Small intestine (tissue), 7 donors: Measurements from ENCODE around the gene C11orf54. TPM values are rescaled to one million over a fixed set of nuclear protein-coding genes. Genes with fewer than 3 reads are reported as not detected.
"Not testable (repeated sequence)": the region's sequence is repeated elsewhere in the genome, so short reads cannot be mapped to it uniquely, and the experiment has no call there.

Source experiments
- DNase-seq, 2 donors: peaks; one replicate each; pipeline versions ENCODE4 v3.0.0 to v3.0.0-alpha.2; 2013
- FAIRE-seq: peaks from 2 replicates; lab custom pipeline; 2012; peaks lifted over from hg19 to GRCh38; lab: Jason Lieb, UNC
- H3K27ac ChIP-seq, 3 donors: one replicate each; pipeline ENCODE4 v1.5.1; 2013; ENCODE audit warnings: low read length in 2 of 3, mild to moderate bottlenecking in 2 of 3, control low read depth in 1 of 3, inconsistent platforms in 1 of 3, low read depth in 1 of 3, moderate library complexity in 1 of 3
- H3K27me3 ChIP-seq, 3 donors: one replicate each; pipeline ENCODE4 v1.6.1; 2013; ENCODE audit warnings: low read length in 3 of 3, inconsistent platforms in 1 of 3; ENCODE audit not compliant: control insufficient read depth in 3 of 3, insufficient read depth in 3 of 3
- H3K36me3 ChIP-seq, 3 donors: one replicate each; pipeline ENCODE4 v1.6.1; 2013; ENCODE audit warnings: low read length in 3 of 3, inconsistent platforms in 1 of 3, low read depth in 1 of 3, mild to moderate bottlenecking in 1 of 3, moderate library complexity in 1 of 3; ENCODE audit not compliant: control insufficient read depth in 3 of 3, insufficient read depth in 2 of 3
- H3K4me1 ChIP-seq, 3 donors: one replicate each; pipeline ENCODE4 v1.6.1; 2013; ENCODE audit warnings: low read length in 2 of 3, inconsistent platforms in 1 of 3, low read depth in 1 of 3, mild to moderate bottlenecking in 1 of 3, moderate library complexity in 1 of 3; ENCODE audit not compliant: control insufficient read depth in 3 of 3, insufficient read depth in 2 of 3
- H3K4me3 ChIP-seq, 3 donors: one replicate each; pipeline ENCODE4 v1.5.1; 2013; ENCODE audit warnings: low read length in 3 of 3, control low read depth in 1 of 3, inconsistent platforms in 1 of 3, low read depth in 1 of 3, mild to moderate bottlenecking in 1 of 3, moderate library complexity in 1 of 3
- H3K9me3 ChIP-seq, 2 donors: one replicate each; pipeline ENCODE4 v1.6.1; 2013; ENCODE audit warnings: low read depth in 1 of 2, low read length in 1 of 2; ENCODE audit not compliant: control insufficient read depth in 2 of 2, insufficient read depth in 1 of 2
- WGBS, 3 donors: extraction: QIAGEN DNeasy Blood & Tissue Kit; methylation state at CpG; one replicate each; pipeline ENCODE4 v1.1.7; 2013; 5-methylcytosine and 5-hydroxymethylcytosine counted together
- polyA plus RNA-seq, 4 donors: library from polyadenylated mRNA; stranded (reverse) in 3 of 4; unstranded in 1 of 4; fragments of 200-250 nt in 3 of 4; fragments of 120-200 nt in 1 of 4; gene quantifications; one replicate each; pipeline versions ENCODE4 v1.2.1 to v1.2.3, GENCODE V29; 2013
- donor health status: healthy with polysubstance abuse.
- donor health status: control.
- donor health status: control.
- donor health status: Bipolar disorder and iron deficiency.
- donor health status: healthy.

C11orf54 gene
- polyA plus RNA-seq, 4 donors = 26.3 to 106 (median 62.2) TPM

- H3K4me3 ChIP-seq, DNase-seq, H3K27ac ChIP-seq, H3K4me1 ChIP-seq, H3K27me3 ChIP-seq, FAIRE-seq, H3K36me3 ChIP-seq: not testable (repeated sequence)
- peaks cover 0 to 17% of the 10 kb centered on the region in 2 donors for H3K9me3 ChIP-seq
- 86 to 98% (median 90%) methylated on average over 3 of the region's 3 CpGs for WGBS, 3 donors
Measured at GRCh38 chr11:93774560-93774959, 33.1 kb downstream of the C11orf54 start.

- no peak for DNase-seq
- Histone ChIP-seq H3K4me1 (no peaks in the 10 kb centered on the region), H3K4me3 (no peak overlapping the region), H3K9me3 (peaks cover 0 to 17% of the 10 kb centered on the region in 2 donors), H3K36me3 (no peaks in the 10 kb centered on the region), H3K27me3 (no peaks in the 10 kb centered on the region), H3K27ac (no peak overlapping the region)
- WGBS, 3 donors = 54 to 61% (median 61%) methylated on average over 2 of the region's 2 CpGs
- no peak for FAIRE-seq
Measured at GRCh38 chr11:93775289-93775688, 33.8 kb downstream of the C11orf54 start.

DNA sequence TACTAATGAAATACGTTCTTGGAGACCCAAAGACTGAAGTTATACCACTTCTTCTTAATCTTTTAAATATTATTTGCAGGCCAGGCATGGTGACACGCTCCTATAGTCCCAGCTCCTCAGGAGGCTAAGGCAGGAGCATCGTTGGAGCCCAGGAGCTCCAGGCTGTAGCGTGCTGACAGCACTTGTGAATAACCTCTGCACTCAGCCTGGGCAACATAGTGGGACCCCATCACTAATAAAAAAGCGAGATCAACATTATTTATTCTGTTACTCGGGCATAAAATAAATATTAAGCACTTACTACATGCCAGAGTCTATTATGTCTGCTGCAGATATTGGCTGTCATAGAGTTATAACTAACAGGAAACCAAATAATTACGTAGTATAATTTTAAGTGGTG, 41.9 kb downstream of the C11orf54 start:
- peak overlapping the region in 1 of 3 donors; percentile 98 for H3K27ac ChIP-seq
- no peaks in the 10 kb centered on the region for H3K9me3 ChIP-seq
- FAIRE-seq (no peak), DNase-seq (no peak)
- peaks cover 2 to 5% (median 4%) of the 10 kb centered on the region in 3 donors for H3K4me1 ChIP-seq
- H3K27me3 ChIP-seq = no peaks in the 10 kb centered on the region
- H3K4me3 ChIP-seq = peak overlapping the region in 1 of 3 donors; percentile 97
- H3K36me3 ChIP-seq = peaks cover 0 to 7% (median 0%) of the 10 kb centered on the region in 3 donors
- 46 to 52% (median 50%) methylated on average over 7 of the region's 7 CpGs for WGBS, 3 donors

DNA sequence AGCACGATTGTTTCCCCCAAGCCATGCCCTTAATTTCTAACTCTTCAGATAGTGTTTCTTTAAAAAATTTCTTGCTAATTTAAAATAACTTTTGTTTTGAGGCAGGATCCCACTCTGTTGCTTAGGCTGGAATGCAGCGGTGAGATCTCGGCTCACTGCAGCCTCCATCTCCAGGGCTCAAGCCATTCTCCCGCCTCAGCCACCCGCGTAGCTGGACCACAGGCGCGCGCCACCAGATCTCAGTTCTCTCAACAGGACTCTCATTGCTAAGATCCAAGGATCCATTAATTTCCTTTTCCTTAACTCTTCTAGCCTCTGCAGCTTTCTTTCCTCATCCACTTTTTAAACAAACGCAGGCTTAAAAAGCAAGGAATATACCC, 42.3 kb downstream of the C11orf54 start:
- Histone ChIP-seq H3K27ac (peak overlapping the region in 2 of 3 donors; percentile 59 to 98), H3K4me3 (peak overlapping the region; percentile 79 to 97 (median 88)), H3K36me3 (peaks cover 0 to 9% (median 0%) of the 10 kb centered on the region in 3 donors), H3K27me3 (no peaks in the 10 kb centered on the region), H3K4me1 (peaks cover 2 to 5% (median 4%) of the 10 kb centered on the region in 3 donors), H3K9me3 (no peaks in the 10 kb centered on the region)
- FAIRE-seq (no peak), DNase-seq (no peak)
- WGBS, 3 donors = 0 to 3% (median 1%) methylated on average over 10 of the region's 10 CpGs

GRCh38 chr11:93784145-93784934, 42.9 kb downstream of the C11orf54 start, which contains the start of gene MED17:
MED17 (plus strand) TSS chr11:93784282; CDS start chr11:93784514, 232 bp downstream.
- no peak for FAIRE-seq
- peak within 1 kb of the TSS; percentile 92 to 98 (median 97) for H3K27ac ChIP-seq
- peaks cover 2 to 5% (median 4%) of the 10 kb centered on the region in 3 donors for H3K4me1 ChIP-seq
- H3K36me3 ChIP-seq = peaks cover 0 to 9% (median 0%) of the 10 kb centered on the region in 3 donors
- peak within 1 kb of the TSS; percentile 79 to 97 (median 88) for H3K4me3 ChIP-seq
- 0 to 1% (median 0%) methylated on average over 61 to 72 of the region's 72 CpGs for WGBS, 3 donors
- peak; percentile 95 to 97 for DNase-seq
- H3K9me3 ChIP-seq = no peaks in the 10 kb centered on the region
- no peaks in the 10 kb centered on the region for H3K27me3 ChIP-seq

- no peak for DNase-seq
- peaks cover 0 to 12% (median 2%) of the 10 kb centered on the region in 3 donors for H3K36me3 ChIP-seq
- peaks cover 2 to 5% (median 4%) of the 10 kb centered on the region in 3 donors for H3K4me1 ChIP-seq
- H3K27ac ChIP-seq = peak overlapping the region; percentile 27 to 98 (median 97)
- no peak for FAIRE-seq
- H3K9me3 ChIP-seq = no peaks in the 10 kb centered on the region
- 0 to 1% (median 0%) methylated on average over 13 of the region's 13 CpGs for WGBS, 3 donors
- no peaks in the 10 kb centered on the region for H3K27me3 ChIP-seq
- peak overlapping the region; percentile 79 to 97 (median 88) for H3K4me3 ChIP-seq
Measured at GRCh38 chr11:93784935-93785360, 43.5 kb downstream of the C11orf54 start.

- WGBS, 3 donors = 83 to 88% (median 84%) methylated on average over 5 of the region's 5 CpGs
- H3K4me1 ChIP-seq = peaks cover 0 to 3% (median 3%) of the 10 kb centered on the region in 3 donors
- H3K27me3 ChIP-seq = no peaks in the 10 kb centered on the region
- DNase-seq (no peak), FAIRE-seq (no peak)
- H3K4me3 ChIP-seq = no peak overlapping the region
- H3K27ac ChIP-seq = no peak overlapping the region
- H3K36me3 ChIP-seq = peaks cover 15 to 39% (median 22%) of the 10 kb centered on the region in 3 donors
- H3K9me3 ChIP-seq = no peaks in the 10 kb centered on the region
Measured at GRCh38 chr11:93791493-93791892, 50.0 kb downstream of the C11orf54 start.

DNA sequence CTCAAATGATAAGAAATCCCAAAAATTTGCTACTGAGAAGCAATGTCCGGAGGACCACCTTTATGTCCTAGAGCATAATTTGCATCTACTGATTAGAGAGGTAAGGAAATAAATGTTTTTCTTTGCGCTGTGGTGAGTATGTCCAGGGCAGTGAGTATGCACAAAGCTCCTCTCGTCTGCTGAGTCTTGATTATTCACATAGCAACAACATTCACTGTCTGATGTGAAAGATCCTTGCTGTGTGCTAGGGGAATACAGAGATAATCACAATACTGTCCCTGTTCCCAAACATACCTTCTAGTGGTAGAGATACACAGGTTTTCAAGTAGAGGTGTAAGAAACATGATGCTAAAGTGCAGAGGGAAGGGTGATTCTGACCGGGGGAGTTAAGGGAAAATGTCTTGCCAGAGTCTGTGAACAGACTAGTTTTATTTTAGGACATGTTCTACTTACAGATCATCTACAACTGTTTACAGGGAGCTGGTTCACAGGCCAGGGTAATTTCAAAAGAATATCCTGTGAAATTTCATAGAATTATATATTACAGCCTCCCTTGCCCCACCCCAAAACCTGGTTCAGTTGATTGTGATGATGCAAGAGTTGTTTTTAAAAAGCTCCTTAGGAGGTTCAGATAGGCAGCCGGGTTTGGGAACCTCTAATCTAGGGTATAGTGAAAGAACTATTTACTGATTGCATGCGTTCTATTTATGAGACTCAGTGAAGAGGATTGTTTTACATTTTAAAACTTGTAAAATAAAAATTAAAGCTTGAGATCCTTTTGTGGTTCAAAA, 55.2 kb downstream of the C11orf54 start:
- FAIRE-seq (no peak), DNase-seq (no peak)
- Histone ChIP-seq H3K27ac (no peak overlapping the region), H3K36me3 (peaks cover 25 to 37% (median 27%) of the 10 kb centered on the region in 3 donors), H3K27me3 (no peaks in the 10 kb centered on the region), H3K4me1 (no peaks in the 10 kb centered on the region), H3K4me3 (no peak overlapping the region), H3K9me3 (no peaks in the 10 kb centered on the region)
- WGBS, 3 donors = 90 to 94% (median 94%) methylated on average over 6 of the region's 6 CpGs
